ENCODE measurements around the gene TSN.

Gene TSN

GRCh38 chr2:121740973-121741372 is 14.5 kb upstream of the TSN start:
- 100% methylated on average over 3 of the region's 6 CpGs for WGBS (ENCODE audit: insufficient coverage)
- POLR2A ChIA-PET: no interaction called here

DNA sequence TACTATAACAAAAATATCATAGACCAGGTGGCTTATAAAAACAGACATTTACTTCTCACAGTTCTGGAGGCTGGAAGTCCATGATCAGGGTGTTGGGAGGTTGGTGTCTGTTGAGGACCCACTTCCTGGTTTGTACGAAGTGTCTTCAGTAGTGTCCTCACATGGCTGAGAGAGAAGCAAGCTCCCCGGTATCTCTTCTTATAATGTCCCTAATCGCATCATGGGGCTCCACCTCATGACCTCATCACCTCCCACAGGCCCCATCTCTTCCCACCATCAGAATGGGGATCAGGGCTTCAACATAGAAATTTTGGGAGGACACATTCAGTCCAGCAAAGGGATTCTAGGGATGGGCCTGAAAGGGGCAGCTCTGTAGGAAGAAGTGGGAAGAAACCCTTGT is 14.0 kb upstream of the TSN start:
- Histone ChIP-seq H3K4me1 (ENCODE audit: control extremely low read depth in 1 of 4, control insufficient read depth in 4 of 4, insufficient read depth in 4 of 4, low read length in 3 of 4) (peaks cover 0 to 19% (median 9%) of the 10 kb centered on the region in 4 experiments), H3K36me3 (ENCODE audit: control insufficient read depth in 4 of 4, insufficient read depth in 4 of 4, low read length in 3 of 4) (no peaks in the 10 kb centered on the region), H3K27ac (ENCODE audit: insufficient read depth in 1 of 2, low read depth in 1 of 2, low read length in 2 of 2, poor library complexity in 1 of 2, severe bottlenecking in 2 of 2) (no peak overlapping the region), H3K9me3 (ENCODE audit: control extremely low read depth in 1 of 5, control insufficient read depth in 4 of 5, insufficient read depth in 2 of 5, low read depth in 1 of 5, low read length in 4 of 5) (no peaks in the 10 kb centered on the region), H3K27me3 (replicated peaks in 2 of 5; ENCODE audit: control insufficient read depth in 4 of 5, insufficient read depth in 5 of 5, low read length in 4 of 5) (no peaks in the 10 kb centered on the region), H3K4me3 (ENCODE audit: control insufficient read depth in 1 of 7, extremely low read depth in 1 of 7, insufficient read depth in 4 of 7, low read depth in 2 of 7, low read length in 6 of 7) (no peak overlapping the region)
- whole genome bisulfite sequencing (ENCODE audit: insufficient coverage): 100% methylated on average over 2 of the region's 3 CpGs
- ChIA-PET POLR2A (no interaction called here), CTCF (no interaction called here)
- no peak for DNase-seq

More at GRCh38 chr2:121740973-121741372, 14.5 kb upstream of the TSN start:
- no peak overlapping the region for H3K27ac ChIP-seq (ENCODE audit: insufficient read depth in 1 of 2, low read depth in 1 of 2, low read length in 2 of 2, poor library complexity in 1 of 2, severe bottlenecking in 2 of 2)
- no peaks in the 10 kb centered on the region for H3K36me3 ChIP-seq (ENCODE audit: control insufficient read depth in 4 of 4, insufficient read depth in 4 of 4, low read length in 3 of 4)
- CTCF ChIA-PET: no interaction called here
- H3K4me1 ChIP-seq (ENCODE audit: control extremely low read depth in 1 of 4, control insufficient read depth in 4 of 4, insufficient read depth in 4 of 4, low read length in 3 of 4): peaks cover 4 to 19% (median 10%) of the 10 kb centered on the region in 4 experiments
- no peaks in the 10 kb centered on the region for H3K9me3 ChIP-seq (ENCODE audit: control extremely low read depth in 1 of 5, control insufficient read depth in 4 of 5, insufficient read depth in 2 of 5, low read depth in 1 of 5, low read length in 4 of 5)
- no peak for DNase-seq
- no peaks in the 10 kb centered on the region for H3K27me3 ChIP-seq (replicated peaks in 2 of 5; ENCODE audit: control insufficient read depth in 4 of 5, insufficient read depth in 5 of 5, low read length in 4 of 5)
- H3K4me3 ChIP-seq (ENCODE audit: control insufficient read depth in 1 of 7, extremely low read depth in 1 of 7, insufficient read depth in 4 of 7, low read depth in 2 of 7, low read length in 6 of 7): no peak overlapping the region

GRCh38 chr2:121746071-121746578 is 9.3 kb upstream of the TSN start:
- H3K27ac ChIP-seq (ENCODE audit: insufficient read depth in 1 of 2, low read depth in 1 of 2, low read length in 2 of 2, poor library complexity in 1 of 2, severe bottlenecking in 2 of 2): no peak overlapping the region
- H3K4me3 ChIP-seq (ENCODE audit: control insufficient read depth in 1 of 7, extremely low read depth in 1 of 7, insufficient read depth in 4 of 7, low read depth in 2 of 7, low read length in 6 of 7): no peak overlapping the region
- peaks cover 0 to 5% (median 0%) of the 10 kb centered on the region in 4 experiments for H3K4me1 ChIP-seq (ENCODE audit: control extremely low read depth in 1 of 4, control insufficient read depth in 4 of 4, insufficient read depth in 4 of 4, low read length in 3 of 4)
- no peaks in the 10 kb centered on the region for H3K27me3 ChIP-seq (replicated peaks in 2 of 5; ENCODE audit: control insufficient read depth in 4 of 5, insufficient read depth in 5 of 5, low read length in 4 of 5)
- POLR2A ChIA-PET: no interaction called here
- no peak for DNase-seq
- H3K36me3 ChIP-seq (ENCODE audit: control insufficient read depth in 4 of 4, insufficient read depth in 4 of 4, low read length in 3 of 4): no peaks in the 10 kb centered on the region
- no peaks in the 10 kb centered on the region for H3K9me3 ChIP-seq (ENCODE audit: control extremely low read depth in 1 of 5, control insufficient read depth in 4 of 5, insufficient read depth in 2 of 5, low read depth in 1 of 5, low read length in 4 of 5)
- CTCF ChIA-PET: no interaction called here
- WGBS (ENCODE audit: insufficient coverage): 94% methylated on average over 2 of the region's 6 CpGs

- Histone ChIP-seq H3K9me3 (ENCODE audit: control extremely low read depth in 1 of 5, control insufficient read depth in 4 of 5, insufficient read depth in 2 of 5, low read depth in 1 of 5, low read length in 4 of 5) (no peaks in the 10 kb centered on the region), H3K36me3 (ENCODE audit: control insufficient read depth in 4 of 4, insufficient read depth in 4 of 4, low read length in 3 of 4) (no peaks in the 10 kb centered on the region), H3K27ac (ENCODE audit: insufficient read depth in 1 of 2, low read depth in 1 of 2, low read length in 2 of 2, poor library complexity in 1 of 2, severe bottlenecking in 2 of 2) (no peak overlapping the region), H3K4me1 (ENCODE audit: control extremely low read depth in 1 of 4, control insufficient read depth in 4 of 4, insufficient read depth in 4 of 4, low read length in 3 of 4) (no peaks in the 10 kb centered on the region), H3K27me3 (replicated peaks in 2 of 5; ENCODE audit: control insufficient read depth in 4 of 5, insufficient read depth in 5 of 5, low read length in 4 of 5) (no peaks in the 10 kb centered on the region), H3K4me3 (ENCODE audit: control insufficient read depth in 1 of 7, extremely low read depth in 1 of 7, insufficient read depth in 4 of 7, low read depth in 2 of 7, low read length in 6 of 7) (no peak overlapping the region)
- DNase-seq: peak in 2 of 3 donors; percentile 31 to 35
- POLR2A ChIA-PET: interaction anchor here (0.5 kb wide), 1 partner anchor 1819 kb away, joined by 3 read pairs; no protein-coding TSS in a partner anchor
- WGBS (ENCODE audit: insufficient coverage): 86% methylated on average over 1 of the region's 4 CpGs
- CTCF ChIA-PET: no interaction called here
These were observed 7.2 kb upstream of the TSN start for GRCh38 chr2:121748202-121748601.

- peaks cover 13 to 24% (median 16%) of the 10 kb centered on the region in 4 experiments for H3K4me1 ChIP-seq (ENCODE audit: control extremely low read depth in 1 of 4, control insufficient read depth in 4 of 4, insufficient read depth in 4 of 4, low read length in 3 of 4)
- CTCF ChIA-PET: no interaction called here
- POLR2A ChIA-PET: interaction anchor here (1.3 kb wide), 1 partner anchor 18 kb away, joined by 3 read pairs; the partner anchor contains the start of gene NIFK
- H3K27me3 ChIP-seq (replicated peaks in 2 of 5; ENCODE audit: control insufficient read depth in 4 of 5, insufficient read depth in 5 of 5, low read length in 4 of 5): no peaks in the 10 kb centered on the region
- peak overlapping the region; percentile 73 to 94 for H3K27ac ChIP-seq (ENCODE audit: insufficient read depth in 1 of 2, low read depth in 1 of 2, low read length in 2 of 2, poor library complexity in 1 of 2, severe bottlenecking in 2 of 2)
- H3K4me3 ChIP-seq (ENCODE audit: control insufficient read depth in 1 of 7, extremely low read depth in 1 of 7, insufficient read depth in 4 of 7, low read depth in 2 of 7, low read length in 6 of 7): peak overlapping the region in 6 of 7 experiments; percentile 89 to 100 (median 96)
- peaks cover 3 to 18% (median 6%) of the 10 kb centered on the region in 4 experiments for H3K36me3 ChIP-seq (ENCODE audit: control insufficient read depth in 4 of 4, insufficient read depth in 4 of 4, low read length in 3 of 4)
- DNase-seq: peak in 2 of 3 donors; percentile 17 to 35
- H3K9me3 ChIP-seq (ENCODE audit: control extremely low read depth in 1 of 5, control insufficient read depth in 4 of 5, insufficient read depth in 2 of 5, low read depth in 1 of 5, low read length in 4 of 5): no peaks in the 10 kb centered on the region
- WGBS (ENCODE audit: insufficient coverage): 0% methylated on average over 2 of the region's 8 CpGs
These were observed 607 bp upstream of the TSN start for GRCh38 chr2:121754851-121755236.

GRCh38 chr2:121764681-121765228 is 9.3 kb downstream of the TSN start:
- H3K27ac ChIP-seq (ENCODE audit: insufficient read depth in 1 of 2, low read depth in 1 of 2, low read length in 2 of 2, poor library complexity in 1 of 2, severe bottlenecking in 2 of 2): no peak overlapping the region
- no peaks in the 10 kb centered on the region for H3K27me3 ChIP-seq (replicated peaks in 2 of 5; ENCODE audit: control insufficient read depth in 4 of 5, insufficient read depth in 5 of 5, low read length in 4 of 5)
- no peak for DNase-seq
- H3K4me1 ChIP-seq (ENCODE audit: control extremely low read depth in 1 of 4, control insufficient read depth in 4 of 4, insufficient read depth in 4 of 4, low read length in 3 of 4): no peaks in the 10 kb centered on the region
- CTCF ChIA-PET: no interaction called here
- no peaks in the 10 kb centered on the region for H3K9me3 ChIP-seq (ENCODE audit: control extremely low read depth in 1 of 5, control insufficient read depth in 4 of 5, insufficient read depth in 2 of 5, low read depth in 1 of 5, low read length in 4 of 5)
- POLR2A ChIA-PET: no interaction called here
- H3K36me3 ChIP-seq (ENCODE audit: control insufficient read depth in 4 of 4, insufficient read depth in 4 of 4, low read length in 3 of 4): peaks cover 18 to 78% (median 58%) of the 10 kb centered on the region in 4 experiments
- 95% methylated on average over 10 of the region's 10 CpGs for WGBS (ENCODE audit: insufficient coverage)
- no peak overlapping the region for H3K4me3 ChIP-seq (ENCODE audit: control insufficient read depth in 1 of 7, extremely low read depth in 1 of 7, insufficient read depth in 4 of 7, low read depth in 2 of 7, low read length in 6 of 7)

- H3K36me3 ChIP-seq (ENCODE audit: control insufficient read depth in 4 of 4, insufficient read depth in 4 of 4, low read length in 3 of 4): peaks cover 15 to 60% (median 47%) of the 10 kb centered on the region in 4 experiments
- ChIA-PET CTCF (no interaction called here), POLR2A (no interaction called here)
- H3K9me3 ChIP-seq (ENCODE audit: control extremely low read depth in 1 of 5, control insufficient read depth in 4 of 5, insufficient read depth in 2 of 5, low read depth in 1 of 5, low read length in 4 of 5): no peaks in the 10 kb centered on the region
- WGBS (ENCODE audit: insufficient coverage): 100% methylated on average over 1 of the region's 1 CpG
- peak overlapping the region in 1 of 2 experiments; percentile 4 for H3K27ac ChIP-seq (ENCODE audit: insufficient read depth in 1 of 2, low read depth in 1 of 2, low read length in 2 of 2, poor library complexity in 1 of 2, severe bottlenecking in 2 of 2)
- no peak for DNase-seq
- H3K4me1 ChIP-seq (ENCODE audit: control extremely low read depth in 1 of 4, control insufficient read depth in 4 of 4, insufficient read depth in 4 of 4, low read length in 3 of 4): no peaks in the 10 kb centered on the region
- no peaks in the 10 kb centered on the region for H3K27me3 ChIP-seq (replicated peaks in 2 of 5; ENCODE audit: control insufficient read depth in 4 of 5, insufficient read depth in 5 of 5, low read length in 4 of 5)
- no peak overlapping the region for H3K4me3 ChIP-seq (ENCODE audit: control insufficient read depth in 1 of 7, extremely low read depth in 1 of 7, insufficient read depth in 4 of 7, low read depth in 2 of 7, low read length in 6 of 7)
These were observed 11.2 kb downstream of the TSN start for GRCh38 chr2:121766624-121767023.

Measured in common myeloid progenitor, CD34-positive (primary cell).